VCaP (cell line): Measurements from ENCODE around the gene PPP1R18.

ENCODE experiments used
- H3K27ac ChIP-seq: fragments of 450-650 bp; 2 replicates; pipeline ENCODE4 v1.5.1; 2017
- TF ChIP-seq, protein P1 (sequence below): fragments of 450-650 bp; conservative IDR thresholded peaks from 2 replicates; pipeline ENCODE4 v1.5.1; 2017; ENCODE audit warnings: mild to moderate bottlenecking, moderate library complexity

PPP1R18 gene

DNA sequence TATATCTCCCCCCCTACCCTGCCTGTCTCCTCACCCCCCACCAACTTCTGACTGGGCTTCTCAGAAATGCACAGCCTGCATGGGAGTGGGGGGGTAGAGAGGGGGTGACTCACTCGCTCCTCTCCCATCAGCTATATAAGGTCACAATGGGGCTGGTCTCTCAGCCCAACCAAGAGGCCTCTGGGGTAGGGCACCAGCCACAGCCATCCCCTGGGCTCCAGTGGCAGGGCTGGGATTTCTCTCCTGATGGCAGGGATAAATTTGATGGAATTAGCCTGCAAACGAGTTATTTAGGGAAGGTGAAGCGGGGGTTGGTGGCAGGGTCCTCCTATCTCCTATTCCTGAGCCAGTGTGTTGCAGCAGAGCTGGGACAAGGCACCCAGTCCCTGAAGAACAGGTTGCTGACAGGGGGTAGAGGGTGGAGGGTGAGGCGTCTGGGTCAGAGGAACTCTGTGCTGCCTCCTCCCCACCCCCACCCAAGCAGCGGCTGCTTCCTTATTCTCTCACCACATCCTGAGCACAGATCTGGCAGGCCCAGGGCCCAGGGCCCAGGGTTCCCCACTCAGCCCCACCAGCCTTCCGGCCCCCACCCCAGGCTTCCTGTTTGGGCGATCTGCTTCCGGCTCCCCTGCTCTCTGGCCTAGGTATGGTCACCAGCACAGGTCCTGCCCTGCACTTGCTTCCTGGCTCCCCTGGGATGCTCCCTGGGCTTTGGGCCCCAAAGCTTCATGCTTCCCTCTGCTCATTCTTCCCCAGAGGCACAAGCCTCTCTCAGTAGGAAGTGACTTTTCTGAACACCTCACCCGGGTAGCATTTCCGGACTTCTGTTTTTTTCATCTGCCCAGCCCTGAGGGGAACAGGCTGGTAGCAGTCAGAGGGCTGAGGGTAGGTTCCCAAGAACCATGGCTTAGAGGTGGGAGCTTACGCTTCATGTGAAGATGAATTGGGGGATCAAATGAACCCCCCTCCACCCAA, 4.0 kb downstream of the PPP1R18 start:
- TF ChIP-seq, protein P1, sequence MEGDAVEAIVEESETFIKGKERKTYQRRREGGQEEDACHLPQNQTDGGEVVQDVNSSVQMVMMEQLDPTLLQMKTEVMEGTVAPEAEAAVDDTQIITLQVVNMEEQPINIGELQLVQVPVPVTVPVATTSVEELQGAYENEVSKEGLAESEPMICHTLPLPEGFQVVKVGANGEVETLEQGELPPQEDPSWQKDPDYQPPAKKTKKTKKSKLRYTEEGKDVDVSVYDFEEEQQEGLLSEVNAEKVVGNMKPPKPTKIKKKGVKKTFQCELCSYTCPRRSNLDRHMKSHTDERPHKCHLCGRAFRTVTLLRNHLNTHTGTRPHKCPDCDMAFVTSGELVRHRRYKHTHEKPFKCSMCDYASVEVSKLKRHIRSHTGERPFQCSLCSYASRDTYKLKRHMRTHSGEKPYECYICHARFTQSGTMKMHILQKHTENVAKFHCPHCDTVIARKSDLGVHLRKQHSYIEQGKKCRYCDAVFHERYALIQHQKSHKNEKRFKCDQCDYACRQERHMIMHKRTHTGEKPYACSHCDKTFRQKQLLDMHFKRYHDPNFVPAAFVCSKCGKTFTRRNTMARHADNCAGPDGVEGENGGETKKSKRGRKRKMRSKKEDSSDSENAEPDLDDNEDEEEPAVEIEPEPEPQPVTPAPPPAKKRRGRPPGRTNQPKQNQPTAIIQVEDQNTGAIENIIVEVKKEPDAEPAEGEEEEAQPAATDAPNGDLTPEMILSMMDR: no peak
- H3K27ac ChIP-seq: no peak overlapping the region

DNA sequence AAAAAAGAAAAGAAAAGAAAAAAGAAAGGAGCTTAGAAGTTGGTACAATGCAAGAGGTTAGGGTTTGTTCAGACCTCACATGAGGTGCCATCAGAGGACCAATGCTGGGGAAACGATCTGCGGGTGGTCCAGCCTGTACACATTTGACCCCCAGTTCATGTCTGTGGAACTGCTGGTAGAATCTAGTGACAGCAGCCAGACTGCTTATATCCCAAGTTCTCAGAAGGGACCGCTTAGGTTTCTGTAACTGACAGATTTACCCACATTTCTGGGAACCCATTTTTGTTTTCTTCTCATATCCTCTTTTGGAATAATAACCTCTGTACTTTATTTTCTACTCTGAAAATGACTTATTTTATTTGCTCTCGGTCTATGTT, 4.7 kb downstream of the PPP1R18 start:
- TF ChIP-seq, protein P1: no peak
- no peak overlapping the region for H3K27ac ChIP-seq

DNA sequence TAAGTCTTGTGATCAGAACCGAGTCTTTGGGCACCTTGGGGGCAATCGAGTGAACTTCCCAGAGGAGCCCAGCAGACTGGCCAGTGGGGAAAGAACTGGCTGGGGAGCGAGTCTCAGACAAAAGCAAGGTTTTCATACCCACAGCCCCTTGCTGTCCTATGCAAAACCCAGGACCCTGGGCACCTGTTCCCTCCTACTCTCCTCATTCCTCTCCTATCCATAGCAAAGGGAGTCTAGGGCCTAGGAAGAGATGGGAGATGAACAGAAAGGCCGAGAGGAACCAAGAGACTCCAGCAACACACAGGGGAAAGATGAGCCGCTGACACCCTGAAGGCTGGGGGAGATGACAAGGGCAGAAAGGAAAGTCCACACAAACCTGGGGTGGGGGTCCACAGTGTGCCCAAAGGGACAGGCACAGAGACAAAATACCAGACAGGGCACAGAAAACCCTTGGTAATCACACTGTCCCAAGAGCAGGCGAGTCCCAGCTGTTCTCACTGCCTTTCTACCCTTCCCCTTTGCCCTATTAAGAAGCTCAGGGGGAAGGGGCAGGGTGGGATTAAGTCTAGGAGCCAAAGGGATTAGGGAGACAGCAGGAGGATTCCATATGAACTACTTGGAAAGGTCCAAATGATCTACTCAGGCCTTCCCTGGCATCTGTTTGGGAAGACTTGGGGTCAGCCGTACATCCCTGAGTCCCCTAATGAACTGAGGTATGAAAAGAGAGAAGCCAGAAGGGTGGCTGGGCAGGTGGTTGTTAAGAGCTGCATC, 6.5 kb downstream of the PPP1R18 start:
- TF ChIP-seq, protein P1: no peak
- H3K27ac ChIP-seq: no peak overlapping the region

DNA sequence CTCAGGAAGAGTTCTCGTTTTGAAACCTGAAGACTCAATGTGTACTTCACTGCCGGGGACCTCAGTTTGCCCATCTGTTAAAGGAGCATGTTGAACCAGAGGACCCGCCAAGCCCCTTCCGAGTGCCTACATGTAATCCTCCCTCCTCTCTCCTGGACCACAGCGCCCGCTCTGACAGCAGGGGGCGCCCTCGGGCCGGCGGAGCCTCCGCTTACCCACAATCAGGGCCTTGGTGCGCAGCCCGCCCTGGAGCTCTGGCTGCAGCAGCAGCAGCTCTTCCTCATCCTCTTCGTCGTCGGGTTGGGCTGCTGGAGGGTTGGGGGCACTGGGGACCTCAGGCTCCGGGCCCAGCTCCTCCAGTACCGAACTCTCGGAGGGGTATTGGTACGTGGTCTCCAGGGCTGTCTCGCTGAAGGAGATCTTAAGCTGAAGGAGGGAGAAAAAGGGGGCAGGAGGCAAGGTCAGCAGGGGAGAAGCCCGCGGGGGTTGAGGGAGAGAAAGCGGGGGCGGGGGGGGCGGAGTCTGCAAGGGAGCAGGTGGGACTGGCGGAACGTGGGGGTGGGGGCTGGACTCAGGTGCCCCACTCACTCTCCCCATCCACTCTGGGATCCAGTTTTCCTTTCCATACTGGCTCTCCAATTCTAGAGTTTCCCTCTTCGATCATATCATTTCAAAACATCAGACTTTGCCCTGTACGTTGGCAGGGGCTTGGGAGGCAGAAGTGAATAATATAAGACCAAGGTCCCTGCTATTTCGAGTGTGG, 7.3 kb downstream of the PPP1R18 start:
- H3K27ac ChIP-seq: no peak overlapping the region
- TF ChIP-seq, protein P1: peak; percentile 97

DNA sequence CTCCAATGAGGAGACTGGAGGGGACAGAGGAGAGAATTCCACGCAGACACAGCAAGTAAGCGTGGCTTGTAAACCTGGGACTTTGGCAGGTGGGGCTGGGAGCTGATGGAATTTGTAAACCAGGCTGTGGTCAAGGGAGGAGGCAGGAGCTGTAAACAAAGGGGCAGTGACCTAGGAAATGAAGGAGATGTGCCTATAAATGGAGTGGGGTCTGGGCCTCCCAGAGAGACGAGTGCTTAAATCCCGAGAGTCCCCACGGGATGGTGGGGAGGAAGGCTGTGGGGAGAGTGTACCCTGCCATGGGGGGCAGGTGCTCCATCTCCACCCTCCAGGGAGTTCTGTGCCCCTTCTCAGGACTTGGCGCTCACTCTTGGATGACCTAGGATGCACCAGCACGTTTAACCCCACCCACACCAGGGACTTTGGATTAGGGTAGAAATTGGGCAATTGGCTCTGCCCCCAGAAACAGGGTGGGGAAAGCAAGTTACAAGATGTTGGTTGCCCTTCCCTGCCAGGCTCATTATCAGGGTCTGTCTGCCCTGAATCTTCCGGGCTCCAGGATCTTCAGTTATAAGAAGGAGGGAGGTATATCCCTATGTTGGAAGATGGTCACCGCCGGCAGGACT, 9.7 kb downstream of the PPP1R18 start:
- TF ChIP-seq, protein P1: no peak
- no peak overlapping the region for H3K27ac ChIP-seq

DNA sequence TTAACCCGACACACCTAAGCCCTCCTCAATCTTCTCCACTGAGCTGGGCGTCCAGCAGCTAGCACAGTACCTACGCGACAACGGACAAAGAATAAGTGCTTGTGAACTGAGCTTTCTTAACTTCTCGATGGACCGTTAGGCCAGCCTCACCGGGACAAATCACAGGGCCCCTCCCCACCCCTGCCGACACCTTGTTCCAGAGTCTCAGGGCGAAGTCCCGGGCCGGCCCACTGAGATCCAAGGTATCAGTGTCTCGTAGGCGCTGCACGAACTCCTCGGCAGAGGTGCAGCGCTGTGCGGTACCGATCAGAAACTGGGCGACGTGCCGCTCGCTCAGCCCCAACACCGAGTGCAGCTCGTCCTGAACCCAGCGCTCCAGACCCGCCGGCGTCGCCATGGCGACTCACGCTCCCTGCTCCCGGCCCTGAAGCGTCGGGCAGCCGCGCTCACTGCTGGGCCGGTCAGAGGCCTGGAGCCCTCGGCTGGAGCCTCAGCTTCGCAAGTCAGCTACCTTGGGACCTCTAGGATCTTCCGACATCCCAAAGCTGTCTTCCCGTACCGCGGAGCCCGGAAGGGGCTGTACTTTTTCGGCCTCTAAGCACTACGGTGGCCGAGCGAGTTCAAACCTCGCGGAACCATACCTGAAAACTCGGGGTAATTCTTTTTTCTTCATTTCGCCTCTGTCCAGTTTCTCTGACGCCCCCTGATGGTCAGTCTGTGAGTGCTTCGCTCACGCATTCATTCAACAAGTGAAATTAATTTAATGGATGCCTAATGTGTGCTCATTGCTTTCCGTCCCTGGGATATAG, 13.8 kb downstream of the PPP1R18 start, which contains the start of gene DHX16:
Gene DHX16, minus strand, starts transcription at position 562 of the 809 bp plus-strand sequence. Its CDS starts 165 bp downstream, at position 397.
- peak within 1 kb of the TSS; percentile 72 for H3K27ac ChIP-seq

More for the DNA sequence above, 13.8 kb downstream of the PPP1R18 start, which contains the start of gene DHX16:
- TF ChIP-seq, protein P1: peak; percentile 90
